Suprapubic skin (tissue), 4 donors: ENCODE results near the gene EFCAB8.

ENCODE experiments used
- POLR2A ChIP-seq, 2 donors: fragments of 450-650 bp; IDR thresholded peaks; one replicate each; pipeline ENCODE4 v1.6.1; 2017; ENCODE audit warnings: antibody characterized with exemption in 2 of 2, mild to moderate bottlenecking in 2 of 2, moderate library complexity in 2 of 2
- POLR2AphosphoS5 ChIP-seq, 3 donors: sonication (generic); formaldehyde crosslinking; IDR thresholded peaks; one replicate each; pipeline ENCODE4 v1.6.1; 2017; ENCODE audit warnings: antibody characterized with exemption in 3 of 3
- TF ChIP-seq, protein P1 (sequence below), 2 donors: fragments of 200-600 bp in 1 of 2; fragments of 450-650 bp in 1 of 2; sonication (generic) in 1 of 2; IDR thresholded peaks; one replicate each; pipeline ENCODE4 v1.5.1; 2016 to 2019; ENCODE audit warnings: antibody characterized with exemption in 2 of 2, mild to moderate bottlenecking in 1 of 2, moderate library complexity in 1 of 2

DNA sequence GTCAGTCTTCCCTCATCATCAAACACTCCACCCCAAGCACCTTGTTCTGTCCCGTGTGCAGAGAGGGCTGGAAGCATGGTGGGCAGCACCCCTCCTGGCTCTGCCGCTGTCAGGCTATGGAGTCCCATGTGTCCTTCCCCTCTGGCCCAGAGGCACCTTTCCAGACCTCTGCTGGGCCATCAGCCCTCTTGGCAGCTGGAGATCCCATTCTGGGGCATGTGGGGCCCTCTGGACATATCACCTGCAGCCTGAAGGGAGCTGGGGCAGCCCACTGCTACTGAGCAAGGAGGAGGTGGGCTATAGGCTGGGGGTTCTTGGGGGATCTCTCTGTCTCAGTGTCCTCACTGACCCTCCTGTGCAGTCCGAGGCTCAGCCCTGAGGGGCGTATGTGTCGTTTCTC, 103.3 kb downstream of the EFCAB8 start:
- TF ChIP-seq POLR2A (IDR thresholded peaks at IDR 0.05) (no peak), POLR2AphosphoS5 (IDR thresholded peaks at IDR 0.05) (no peak)
- TF ChIP-seq, protein P1, sequence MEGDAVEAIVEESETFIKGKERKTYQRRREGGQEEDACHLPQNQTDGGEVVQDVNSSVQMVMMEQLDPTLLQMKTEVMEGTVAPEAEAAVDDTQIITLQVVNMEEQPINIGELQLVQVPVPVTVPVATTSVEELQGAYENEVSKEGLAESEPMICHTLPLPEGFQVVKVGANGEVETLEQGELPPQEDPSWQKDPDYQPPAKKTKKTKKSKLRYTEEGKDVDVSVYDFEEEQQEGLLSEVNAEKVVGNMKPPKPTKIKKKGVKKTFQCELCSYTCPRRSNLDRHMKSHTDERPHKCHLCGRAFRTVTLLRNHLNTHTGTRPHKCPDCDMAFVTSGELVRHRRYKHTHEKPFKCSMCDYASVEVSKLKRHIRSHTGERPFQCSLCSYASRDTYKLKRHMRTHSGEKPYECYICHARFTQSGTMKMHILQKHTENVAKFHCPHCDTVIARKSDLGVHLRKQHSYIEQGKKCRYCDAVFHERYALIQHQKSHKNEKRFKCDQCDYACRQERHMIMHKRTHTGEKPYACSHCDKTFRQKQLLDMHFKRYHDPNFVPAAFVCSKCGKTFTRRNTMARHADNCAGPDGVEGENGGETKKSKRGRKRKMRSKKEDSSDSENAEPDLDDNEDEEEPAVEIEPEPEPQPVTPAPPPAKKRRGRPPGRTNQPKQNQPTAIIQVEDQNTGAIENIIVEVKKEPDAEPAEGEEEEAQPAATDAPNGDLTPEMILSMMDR (IDR thresholded peaks at IDR 0.05) = no peak
